GM18909 (cell line): ENCODE measurements around the gene NTNG1.

ENCODE experiments used
- ATAC-seq: cut with Tn5 transposase; IDR thresholded peaks from one replicate; pipeline ENCODE4 v1.9.1; 2021; ENCODE audit warnings: mild to moderate bottlenecking; ENCODE audit not compliant: unreplicated experiment, poor library complexity

Gene NTNG1

GRCh38 chr1:107480548-107481415 is 339.9 kb downstream of the NTNG1 start:
- peak; percentile 83 for ATAC-seq

- ATAC-seq: no peak
Measured at GRCh38 chr1:107481756-107482384, 341.0 kb downstream of the NTNG1 start.

- ATAC-seq: no peak
Measured at GRCh38 chr1:107483949-107484348, 343.1 kb downstream of the NTNG1 start.

GRCh38 chr1:107486349-107486748 is 345.5 kb downstream of the NTNG1 start:
- ATAC-seq: no peak

- no peak for ATAC-seq
Measured at GRCh38 chr1:107487506-107487905, 346.7 kb downstream of the NTNG1 start.

GRCh38 chr1:107491582-107491981 is 350.7 kb downstream of the NTNG1 start:
- peak; percentile 57 for ATAC-seq

GRCh38 chr1:107493111-107493716 is 352.4 kb downstream of the NTNG1 start:
- no peak for ATAC-seq

GRCh38 chr1:107494061-107494460 is 353.2 kb downstream of the NTNG1 start:
- no peak for ATAC-seq

GRCh38 chr1:107496002-107496401 is 355.2 kb downstream of the NTNG1 start:
- ATAC-seq: no peak

GRCh38 chr1:107499139-107499744 is 358.4 kb downstream of the NTNG1 start:
- ATAC-seq: peak; percentile 97

- no peak for ATAC-seq
Measured at GRCh38 chr1:107501081-107501605, 360.3 kb downstream of the NTNG1 start.

- ATAC-seq: no peak
Measured at GRCh38 chr1:107510347-107510746, 369.5 kb downstream of the NTNG1 start.

GRCh38 chr1:107512836-107513235 is 372.0 kb downstream of the NTNG1 start:
- no peak for ATAC-seq

- ATAC-seq: no peak
Measured at GRCh38 chr1:107514841-107515240, 374.0 kb downstream of the NTNG1 start.

- ATAC-seq: no peak
Measured at GRCh38 chr1:107515702-107516101, 374.9 kb downstream of the NTNG1 start.

GRCh38 chr1:107523061-107523460 is 382.2 kb downstream of the NTNG1 start:
- ATAC-seq: no peak

GRCh38 chr1:107523736-107524135 is 382.9 kb downstream of the NTNG1 start:
- ATAC-seq: no peak

- ATAC-seq: no peak
Measured at GRCh38 chr1:107524301-107524700, 383.5 kb downstream of the NTNG1 start.

GRCh38 chr1:107525145-107525544 is 384.3 kb downstream of the NTNG1 start:
- no peak for ATAC-seq

- no peak for ATAC-seq
Measured at GRCh38 chr1:107525961-107526360, 385.1 kb downstream of the NTNG1 start.
